GM23248 (cell line): ENCODE results near the gene AGAP1.

Experiments used
- EZH2 ChIP-seq: fragments of 200-600 bp; sonication (generic); IDR thresholded peaks from 2 replicates; pipeline ENCODE4 v1.6.1; 2018; ENCODE audit warnings: antibody characterized with exemption, mild to moderate bottlenecking; ENCODE audit not compliant: insufficient read depth, poor library complexity, severe bottlenecking
- EZH2phosphoT487 ChIP-seq: fragments of 200-600 bp; sonication (generic); IDR thresholded peaks from 2 replicates; pipeline ENCODE4 v1.6.1; 2018; ENCODE audit warnings: antibody characterized with exemption, moderate library complexity, mild to moderate bottlenecking, low read depth; ENCODE audit not compliant: insufficient read depth

- TF ChIP-seq EZH2 = no peak
- no peak for TF ChIP-seq EZH2phosphoT487
These were observed 50.8 kb downstream of the AGAP1 start for GRCh38 chr2:235544689-235544969.
